Prostate gland (tissue), 2 donors: ENCODE data around the gene FKBP5.

Experiments used
- POLR2A ChIP-seq: fragments of 450-650 bp; IDR thresholded peaks from one replicate; pipeline ENCODE4 v1.6.1; 2016; ENCODE audit warnings: antibody characterized with exemption, mild to moderate bottlenecking
- POLR2AphosphoS5 ChIP-seq: sonication (generic); formaldehyde crosslinking; IDR thresholded peaks from one replicate; pipeline ENCODE4 v1.6.1; 2017; ENCODE audit warnings: antibody characterized with exemption
- TF ChIP-seq, protein P1 (sequence below), 4 experiments: fragments of 200-600 bp in 2 of 4; fragments of 450-650 bp in 2 of 4; sonication (generic) in 2 of 4; IDR thresholded peaks; 1 replicate in 3 of 4; 2 replicates in 1 of 4; pipeline ENCODE4 v1.5.1; 2016 to 2019; ENCODE audit warnings: antibody characterized with exemption in 4 of 4, mild to moderate bottlenecking in 2 of 4, moderate library complexity in 2 of 4

- TF ChIP-seq, protein P1, sequence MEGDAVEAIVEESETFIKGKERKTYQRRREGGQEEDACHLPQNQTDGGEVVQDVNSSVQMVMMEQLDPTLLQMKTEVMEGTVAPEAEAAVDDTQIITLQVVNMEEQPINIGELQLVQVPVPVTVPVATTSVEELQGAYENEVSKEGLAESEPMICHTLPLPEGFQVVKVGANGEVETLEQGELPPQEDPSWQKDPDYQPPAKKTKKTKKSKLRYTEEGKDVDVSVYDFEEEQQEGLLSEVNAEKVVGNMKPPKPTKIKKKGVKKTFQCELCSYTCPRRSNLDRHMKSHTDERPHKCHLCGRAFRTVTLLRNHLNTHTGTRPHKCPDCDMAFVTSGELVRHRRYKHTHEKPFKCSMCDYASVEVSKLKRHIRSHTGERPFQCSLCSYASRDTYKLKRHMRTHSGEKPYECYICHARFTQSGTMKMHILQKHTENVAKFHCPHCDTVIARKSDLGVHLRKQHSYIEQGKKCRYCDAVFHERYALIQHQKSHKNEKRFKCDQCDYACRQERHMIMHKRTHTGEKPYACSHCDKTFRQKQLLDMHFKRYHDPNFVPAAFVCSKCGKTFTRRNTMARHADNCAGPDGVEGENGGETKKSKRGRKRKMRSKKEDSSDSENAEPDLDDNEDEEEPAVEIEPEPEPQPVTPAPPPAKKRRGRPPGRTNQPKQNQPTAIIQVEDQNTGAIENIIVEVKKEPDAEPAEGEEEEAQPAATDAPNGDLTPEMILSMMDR (IDR thresholded peaks at IDR 0.05) = no peak
- TF ChIP-seq POLR2A (no peak), POLR2AphosphoS5 (no peak)
Measured at GRCh38 chr6:35707714-35708407, 19.1 kb upstream of the FKBP5 start.
